Measurements from ENCODE around the gene IL10RB.

DNA sequence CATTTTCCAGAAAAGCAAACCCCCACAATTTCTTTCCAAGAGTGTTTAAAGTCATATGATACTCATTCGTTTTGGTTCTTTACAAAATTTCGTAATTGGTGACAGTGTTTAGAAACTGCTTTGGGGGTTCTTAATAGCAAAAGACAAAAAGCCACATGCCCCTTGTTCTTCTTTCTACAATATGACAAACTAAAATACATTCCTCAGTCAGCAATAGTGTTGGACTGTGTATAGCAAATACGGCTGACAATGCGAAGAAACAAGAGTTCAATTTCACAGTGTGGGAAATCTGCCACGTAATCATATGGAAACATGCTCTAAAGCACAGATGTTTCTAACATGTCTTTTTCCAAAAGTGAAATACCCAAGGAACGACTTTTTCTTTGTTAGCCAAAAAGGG is 51.0 kb downstream of the IL10RB start:
- TF ChIP-seq EZH2 (IDR thresholded peaks at IDR 0.05; ENCODE audit: low read length): no peak
- TF ChIP-seq, protein P1, sequence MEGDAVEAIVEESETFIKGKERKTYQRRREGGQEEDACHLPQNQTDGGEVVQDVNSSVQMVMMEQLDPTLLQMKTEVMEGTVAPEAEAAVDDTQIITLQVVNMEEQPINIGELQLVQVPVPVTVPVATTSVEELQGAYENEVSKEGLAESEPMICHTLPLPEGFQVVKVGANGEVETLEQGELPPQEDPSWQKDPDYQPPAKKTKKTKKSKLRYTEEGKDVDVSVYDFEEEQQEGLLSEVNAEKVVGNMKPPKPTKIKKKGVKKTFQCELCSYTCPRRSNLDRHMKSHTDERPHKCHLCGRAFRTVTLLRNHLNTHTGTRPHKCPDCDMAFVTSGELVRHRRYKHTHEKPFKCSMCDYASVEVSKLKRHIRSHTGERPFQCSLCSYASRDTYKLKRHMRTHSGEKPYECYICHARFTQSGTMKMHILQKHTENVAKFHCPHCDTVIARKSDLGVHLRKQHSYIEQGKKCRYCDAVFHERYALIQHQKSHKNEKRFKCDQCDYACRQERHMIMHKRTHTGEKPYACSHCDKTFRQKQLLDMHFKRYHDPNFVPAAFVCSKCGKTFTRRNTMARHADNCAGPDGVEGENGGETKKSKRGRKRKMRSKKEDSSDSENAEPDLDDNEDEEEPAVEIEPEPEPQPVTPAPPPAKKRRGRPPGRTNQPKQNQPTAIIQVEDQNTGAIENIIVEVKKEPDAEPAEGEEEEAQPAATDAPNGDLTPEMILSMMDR (optimal IDR thresholded peaks at IDR 0.05 in 1 of 3, IDR thresholded peaks at IDR 0.05 in 1 of 3, conservative IDR thresholded peaks at IDR 0.05 in 1 of 3; ENCODE audit: extremely low read depth in 1 of 3, insufficient read depth in 2 of 3, low read length in 3 of 3): no peak
